B cell (primary cell): ENCODE results near the gene SHC2. TPM values are rescaled to one million over a fixed set of nuclear protein-coding genes. Genes with fewer than 3 reads are reported as not detected.

Experiments used
- ATAC-seq: fragments of 200-7000 bp; cut with Tn5 transposase; one replicate; pipeline ENCODE4 v1.10.0; 2021; ENCODE audit warnings: low read depth, mild to moderate bottlenecking, moderate number of reproducible peaks, moderate library complexity
- CTCF ChIA-PET: fragments of 350-600 bp; sonication (Branson Sonifier 250); formaldehyde crosslinking; loops from one replicate; lab custom pipeline; 2021; ENCODE audit warnings: antibody characterized with exemption, inconsistent platforms; lab: Charles Lee
- POLR2A ChIA-PET: fragments of 350-600 bp; sonication (Branson Sonifier 250); formaldehyde crosslinking; loops from one replicate; lab custom pipeline; 2021; ENCODE audit warnings: antibody characterized with exemption; lab: Charles Lee
- DNase-seq: peaks from one replicate; pipeline ENCODE4 v3.0.0; 2013
- H2AFZ ChIP-seq: 2 replicates; pipeline ENCODE4 v1.6.1; 2012; ENCODE audit warnings: mild to moderate bottlenecking, low read depth, low read length; ENCODE audit not compliant: insufficient read depth, poor library complexity, severe bottlenecking
- H3K27ac ChIP-seq, 2 donors: 1 replicate in 1 of 2; 2 replicates in 1 of 2; pipeline ENCODE4 v1.5.1; 2012 to 2013; ENCODE audit warnings: low read length in 2 of 2, mild to moderate bottlenecking in 2 of 2, moderate library complexity in 1 of 2
- H3K27me3 ChIP-seq, 4 experiments: fragments of 200-600 bp in 1 of 4; sonication (generic) in 1 of 4; replicated peaks in 1 of 4; 1 replicate in 2 of 4; 2 replicates in 2 of 4; pipeline versions ENCODE4 v1.6.1 to v1.7.0; 2013 to 2016; ENCODE audit warnings: low read length in 3 of 4, mild to moderate bottlenecking in 2 of 4, mixed read lengths in 1 of 4, moderate library complexity in 1 of 4; ENCODE audit not compliant: insufficient read depth in 4 of 4, control insufficient read depth in 3 of 4; ENCODE audit errors: control extremely low read depth in 1 of 4
- H3K36me3 ChIP-seq, 2 experiments: replicated peaks in 1 of 2; 1 replicate in 1 of 2; 2 replicates in 1 of 2; pipeline versions ENCODE4 v1.6.1 to v1.7.1; 2013; ENCODE audit warnings: low read length in 1 of 2; ENCODE audit not compliant: insufficient read depth in 2 of 2, control insufficient read depth in 1 of 2; ENCODE audit errors: control extremely low read depth in 1 of 2, extremely low read depth in 1 of 2
- H3K4me1 ChIP-seq, 2 donors: fragments of 200-600 bp in 1 of 2; sonication (generic) in 1 of 2; 1 replicate in 1 of 2; 2 replicates in 1 of 2; pipeline versions ENCODE4 v1.5.1 to v1.6.1; 2013 to 2017; ENCODE audit warnings: low read length in 2 of 2; ENCODE audit not compliant: control insufficient read depth in 2 of 2, insufficient read depth in 2 of 2
- H3K4me2 ChIP-seq: replicated peaks from 2 replicates; pipeline ENCODE3; 2012; ENCODE audit warnings: mild to moderate bottlenecking, low read depth, low read length; ENCODE audit not compliant: poor library complexity, severe bottlenecking
- H3K4me3 ChIP-seq, 5 experiments: fragments of 200-600 bp in 1 of 5; sonication (generic) in 1 of 5; 1 replicate in 3 of 5; 2 replicates in 2 of 5; pipeline versions ENCODE4 v1.5.1 to v1.7.0; 2011 to 2016; ENCODE audit warnings: low read length in 4 of 5, mild to moderate bottlenecking in 4 of 5, low read depth in 2 of 5, control low read depth in 1 of 5, moderate library complexity in 1 of 5; ENCODE audit not compliant: insufficient read depth in 1 of 5; ENCODE audit errors: control extremely low read depth in 1 of 5, extremely low read depth in 1 of 5
- H3K79me2 ChIP-seq: fragments of 200-600 bp; sonication (generic); one replicate; pipeline ENCODE4 v1.6.0; 2016; ENCODE audit warnings: low read length; ENCODE audit not compliant: control insufficient read depth, insufficient read depth
- H3K9ac ChIP-seq: fragments of 200-600 bp; sonication (generic); 2 replicates; pipeline ENCODE4 v1.6.1; 2017; ENCODE audit warnings: mild to moderate bottlenecking, low read length, moderate library complexity
- H3K9me3 ChIP-seq, 3 donors: one replicate each; pipeline versions ENCODE4 v1.6.1 to v1.7.1; 2013; ENCODE audit warnings: low read length in 2 of 3; ENCODE audit not compliant: control insufficient read depth in 2 of 3, insufficient read depth in 1 of 3; ENCODE audit errors: control extremely low read depth in 1 of 3
- H4K20me1 ChIP-seq: 2 replicates; pipeline ENCODE4 v1.6.0; 2012; ENCODE audit warnings: mild to moderate bottlenecking, low read length; ENCODE audit not compliant: insufficient read depth, control insufficient read depth, poor library complexity, severe bottlenecking
- H3K27ac Mint-ChIP-seq: one replicate; pipeline ENCODE4 v1.8.0; 2021; ENCODE audit warnings: mixed read lengths
- H3K27me3 Mint-ChIP-seq: one replicate; pipeline ENCODE4 v1.8.0; 2021; ENCODE audit warnings: mixed read lengths
- H3K4me1 Mint-ChIP-seq: one replicate; pipeline ENCODE4 v1.8.0; 2021; ENCODE audit warnings: mixed read lengths
- H3K4me3 Mint-ChIP-seq: one replicate; pipeline ENCODE4 v1.8.0; 2021; ENCODE audit warnings: mixed read lengths
- H3K9me3 Mint-ChIP-seq: one replicate; pipeline ENCODE4 v1.8.0; 2022; ENCODE audit warnings: mixed read lengths; ENCODE audit not compliant: insufficient read depth
- CTCF ChIP-seq: fragments of 200-600 bp; IDR thresholded peaks from one replicate; pipeline ENCODE4 v1.8.0; 2022; ENCODE audit warnings: antibody characterized with exemption, mild to moderate bottlenecking
- EZH2 ChIP-seq: IDR thresholded peaks from 2 replicates; pipeline ENCODE4 v1.6.1; 2012; ENCODE audit warnings: borderline replicate concordance, low read depth, mild to moderate bottlenecking, moderate library complexity, low read length; ENCODE audit not compliant: insufficient read depth, poor library complexity, severe bottlenecking
- WGBS: methylation state at CpG from one replicate; pipeline ENCODE4 v1.1.5; 2013; ENCODE audit warnings: missing lambda C conversion rate; ENCODE audit not compliant: insufficient coverage; 5-methylcytosine and 5-hydroxymethylcytosine counted together
- intact Hi-C: fragments of 100-400 bp; cut with micrococcal nuclease; formaldehyde crosslinking; loops from one replicate; pipeline ENCODE4 v1.10.0; 2022
- polyA plus RNA-seq: library from polyadenylated mRNA; depleted of rRNA; stranded (reverse); fragments of >200 nt; gene quantifications from 2 replicates; pipeline ENCODE4 v1.2.3, GENCODE V29; 2012
- total RNA-seq, 2 donors: library from RNA; stranded (reverse); fragments of 120-200 nt in 1 of 2; gene quantifications; 1 replicate in 1 of 2; 2 replicates in 1 of 2; pipeline versions ENCODE4 v1.2.3 to v1.2.4, GENCODE V29; 2013 to 2022

The SHC2 gene
- total and polyA plus RNA-seq, 2 donors (not counting 1 experiment from before 2014, with no cell fraction given): 0.19 TPM; not detected in 1

DNA sequence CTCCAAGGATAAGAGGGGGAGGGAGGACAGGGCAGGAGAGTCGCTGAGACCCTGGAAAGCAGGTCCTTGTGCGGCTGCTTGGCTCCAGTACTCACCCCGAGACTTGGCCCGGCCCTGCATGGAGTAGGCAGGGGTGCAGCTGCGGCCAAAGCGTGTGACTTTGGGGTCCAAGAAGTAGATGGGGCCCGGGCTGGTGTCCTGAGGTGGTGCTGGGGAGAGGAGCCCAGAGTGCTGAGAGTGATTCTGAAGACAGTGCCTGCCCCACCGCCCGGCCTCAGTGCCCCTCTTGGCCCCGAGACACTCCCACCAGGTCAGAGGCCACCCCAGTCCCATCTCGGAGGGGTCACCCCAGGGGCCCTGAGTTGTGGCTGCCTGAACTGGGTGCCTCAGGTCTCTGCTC lies 6.7 kb upstream of the SHC2 start:
- Histone ChIP-seq H3K9ac (no peak overlapping the region), H3K9me3 (peaks cover 0 to 8% (median 0%) of the 10 kb centered on the region in 3 donors), H3K27me3 (peaks cover 0 to 7% (median under 1%) of the 10 kb centered on the region in 4 experiments), H3K4me3 (no peak overlapping the region), H3K36me3 (no peaks in the 10 kb centered on the region), H4K20me1 (no peaks in the 10 kb centered on the region), H3K79me2 (no peaks in the 10 kb centered on the region), H2AFZ (no peak overlapping the region), H3K27ac (no peak overlapping the region), H3K4me1 (no peaks in the 10 kb centered on the region), H3K4me2 (no peak overlapping the region)
- Mint-ChIP-seq H3K27ac (no peak overlapping the region), H3K4me1 (no peaks in the 10 kb centered on the region), H3K4me3 (no peak overlapping the region), H3K9me3 (peaks cover 3% of the 10 kb centered on the region), H3K27me3 (no peaks in the 10 kb centered on the region)
- TF ChIP-seq EZH2 (no peak), CTCF (no peak)
- ChIA-PET CTCF (no interaction called here), POLR2A (no interaction called here)
- ATAC-seq (no peak), DNase-seq (no peak)
- intact Hi-C loops: no loop called here
- 84% methylated on average over 11 of the region's 11 CpGs for WGBS

DNA sequence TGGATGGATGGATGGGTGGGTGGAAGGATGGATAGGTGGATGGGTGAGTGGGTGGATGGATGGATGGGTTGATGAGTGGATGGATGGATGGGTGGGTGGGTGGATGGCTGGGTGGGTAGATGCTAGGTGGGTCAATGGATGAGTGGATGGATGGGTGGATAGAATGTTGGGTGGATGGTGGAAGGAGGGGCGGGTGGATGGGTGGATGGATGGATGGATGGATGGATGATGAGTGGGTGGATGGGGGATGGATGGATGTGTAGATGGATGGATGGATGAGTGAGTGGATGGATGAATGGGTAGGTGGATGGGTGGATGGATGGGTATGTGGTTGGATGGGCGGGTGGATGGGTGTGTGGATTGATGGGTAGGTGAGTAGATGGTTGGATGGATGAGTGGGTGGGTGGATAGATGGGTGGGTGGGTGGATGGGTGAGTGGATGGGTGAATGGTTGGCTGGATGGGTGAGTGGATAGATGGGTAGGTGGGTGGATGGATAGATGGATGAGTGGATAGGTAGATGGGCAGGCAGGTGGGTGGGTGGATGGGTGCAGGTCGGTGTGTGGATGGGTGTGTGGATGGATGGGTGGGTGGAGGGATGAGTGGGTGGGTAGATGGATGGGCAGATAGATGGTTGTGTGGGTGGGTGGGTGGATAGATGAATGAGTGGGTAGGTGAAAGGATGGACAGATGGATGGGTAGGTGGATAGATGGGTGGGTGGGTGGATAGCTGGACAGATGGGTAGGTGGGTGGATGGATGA lies 4.4 kb upstream of the SHC2 start:
- no peaks in the 10 kb centered on the region for H3K27me3 Mint-ChIP-seq
- H3K27ac Mint-ChIP-seq: no peak overlapping the region
- no peak for ATAC-seq
- TF ChIP-seq CTCF: no peak
- no peak for TF ChIP-seq EZH2
- intact Hi-C loops: no loop called here
- peaks cover 3% of the 10 kb centered on the region for H3K9me3 Mint-ChIP-seq
- Histone ChIP-seq H2AFZ (no peak overlapping the region), H3K79me2 (no peaks in the 10 kb centered on the region), H3K9ac (no peak overlapping the region), H3K4me3 (no peak overlapping the region), H3K4me1 (peaks cover 8 to 11% of the 10 kb centered on the region in 2 donors), H3K36me3 (no peaks in the 10 kb centered on the region), H3K4me2 (no peak overlapping the region), H3K27me3 (peaks cover 0 to 19% (median 5%) of the 10 kb centered on the region in 4 experiments), H4K20me1 (no peaks in the 10 kb centered on the region), H3K9me3 (peaks cover 0 to 15% (median 0%) of the 10 kb centered on the region in 3 donors), H3K27ac (no peak overlapping the region)
- no peak for DNase-seq
- WGBS: 98% methylated on average over 3 of the region's 3 CpGs
- CTCF ChIA-PET: no interaction called here
- POLR2A ChIA-PET: no interaction called here
- H3K4me3 Mint-ChIP-seq: no peak overlapping the region
- H3K4me1 Mint-ChIP-seq: peaks cover 2% of the 10 kb centered on the region
